Transverse colon (tissue), 4 donors: ENCODE data around the gene BLM.
"Not testable (repeated sequence)": the region's sequence is repeated elsewhere in the genome, so short reads cannot be mapped to it uniquely, and the experiment has no call there.

Experiments
- EP300 ChIP-seq: sonication (generic); formaldehyde crosslinking; IDR thresholded peaks from one replicate; pipeline ENCODE4 v1.6.1; 2017; ENCODE audit warnings: antibody characterized with exemption, low read depth
- POLR2A ChIP-seq: fragments of 450-650 bp; IDR thresholded peaks from one replicate; pipeline ENCODE4 v1.6.1; 2016; ENCODE audit warnings: antibody characterized with exemption, mild to moderate bottlenecking, moderate library complexity
- POLR2AphosphoS5 ChIP-seq, 3 donors: sonication (generic); formaldehyde crosslinking; IDR thresholded peaks; one replicate each; pipeline ENCODE4 v1.6.1; 2016; ENCODE audit warnings: antibody characterized with exemption in 3 of 3
- TF ChIP-seq, protein P1 (sequence below), 5 experiments: fragments of 200-600 bp in 3 of 5; fragments of 450-650 bp in 2 of 5; sonication (generic) in 3 of 5; IDR thresholded peaks; 1 replicate in 2 of 5; 2 replicates in 3 of 5; pipeline ENCODE4 v1.5.1; 2016 to 2017; ENCODE audit warnings: antibody characterized with exemption in 5 of 5, inconsistent platforms in 3 of 5, mild to moderate bottlenecking in 2 of 5, moderate library complexity in 1 of 5

DNA sequence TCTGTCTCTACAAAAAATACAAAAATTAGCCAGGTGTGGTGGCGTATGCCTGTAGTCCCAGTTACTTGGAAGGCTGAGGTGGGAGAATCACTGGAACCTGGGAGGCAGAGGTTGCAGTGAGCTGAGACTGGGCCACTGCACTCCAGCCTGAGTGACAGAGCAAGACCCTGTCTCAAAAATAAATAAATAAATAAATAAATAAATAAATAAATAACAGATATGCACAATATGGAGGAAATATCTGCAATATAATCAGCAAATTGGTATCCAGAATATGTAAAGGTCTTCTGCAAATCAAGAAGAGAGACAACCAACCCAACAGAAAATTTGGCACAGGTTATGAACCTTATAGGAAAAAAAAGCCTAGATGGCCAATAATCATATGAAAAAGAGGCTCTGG is 132.3 kb downstream of the BLM start:
- TF ChIP-seq, protein P1, sequence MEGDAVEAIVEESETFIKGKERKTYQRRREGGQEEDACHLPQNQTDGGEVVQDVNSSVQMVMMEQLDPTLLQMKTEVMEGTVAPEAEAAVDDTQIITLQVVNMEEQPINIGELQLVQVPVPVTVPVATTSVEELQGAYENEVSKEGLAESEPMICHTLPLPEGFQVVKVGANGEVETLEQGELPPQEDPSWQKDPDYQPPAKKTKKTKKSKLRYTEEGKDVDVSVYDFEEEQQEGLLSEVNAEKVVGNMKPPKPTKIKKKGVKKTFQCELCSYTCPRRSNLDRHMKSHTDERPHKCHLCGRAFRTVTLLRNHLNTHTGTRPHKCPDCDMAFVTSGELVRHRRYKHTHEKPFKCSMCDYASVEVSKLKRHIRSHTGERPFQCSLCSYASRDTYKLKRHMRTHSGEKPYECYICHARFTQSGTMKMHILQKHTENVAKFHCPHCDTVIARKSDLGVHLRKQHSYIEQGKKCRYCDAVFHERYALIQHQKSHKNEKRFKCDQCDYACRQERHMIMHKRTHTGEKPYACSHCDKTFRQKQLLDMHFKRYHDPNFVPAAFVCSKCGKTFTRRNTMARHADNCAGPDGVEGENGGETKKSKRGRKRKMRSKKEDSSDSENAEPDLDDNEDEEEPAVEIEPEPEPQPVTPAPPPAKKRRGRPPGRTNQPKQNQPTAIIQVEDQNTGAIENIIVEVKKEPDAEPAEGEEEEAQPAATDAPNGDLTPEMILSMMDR (IDR thresholded peaks at IDR 0.05): not testable (repeated sequence)
- TF ChIP-seq POLR2A; POLR2AphosphoS5 (IDR thresholded peaks at IDR 0.05); EP300: not testable (repeated sequence)
